Smooth muscle cell (in vitro differentiated cells): ENCODE measurements around the gene FGF6. TPM values are rescaled to one million over a fixed set of nuclear protein-coding genes. Genes with fewer than 3 reads are reported as not detected.

Experiments
- DNase-seq: peaks from one replicate; lab custom pipeline; 2025; ENCODE audit not compliant: unreplicated experiment; lab: John Stamatoyannopoulos, UW
- H2AFZ ChIP-seq: fragments of 200-600 bp; sonication (generic); 2 replicates; pipeline ENCODE4 v1.6.0; 2016; ENCODE audit warnings: antibody characterized with exemption, low read depth, mild to moderate bottlenecking
- H3F3A ChIP-seq: fragments of 200-600 bp; sonication (generic); 2 replicates; pipeline ENCODE4 v1.6.0; 2017; ENCODE audit warnings: antibody characterized with exemption, low read depth
- H3K27ac ChIP-seq: fragments of 200-600 bp; sonication (generic); 2 replicates; pipeline ENCODE4 v1.5.1; 2016; ENCODE audit warnings: low read depth, mild to moderate bottlenecking
- H3K27me3 ChIP-seq: fragments of 200-600 bp; sonication (generic); 2 replicates; pipeline ENCODE4 v1.6.1; 2016; ENCODE audit warnings: low read depth, mild to moderate bottlenecking
- H3K36me3 ChIP-seq: fragments of 200-600 bp; sonication (generic); 2 replicates; pipeline ENCODE4 v1.5.1; 2016; ENCODE audit warnings: low read depth
- H3K4me1 ChIP-seq: fragments of 200-600 bp; sonication (generic); 2 replicates; pipeline ENCODE4 v1.5.1; 2016; ENCODE audit warnings: low read depth
- H3K4me2 ChIP-seq: fragments of 200-600 bp; sonication (generic); 2 replicates; pipeline ENCODE4 v1.6.0; 2016; ENCODE audit warnings: mild to moderate bottlenecking
- H3K4me3 ChIP-seq: fragments of 200-600 bp; sonication (generic); 2 replicates; pipeline ENCODE4 v1.5.1; 2016; ENCODE audit warnings: mild to moderate bottlenecking
- H3K79me2 ChIP-seq: fragments of 200-600 bp; sonication (generic); 2 replicates; pipeline ENCODE4 v1.6.0; 2016; ENCODE audit warnings: low read depth, mild to moderate bottlenecking
- H3K9ac ChIP-seq: fragments of 200-600 bp; sonication (generic); 2 replicates; pipeline ENCODE4 v1.6.0; 2016; ENCODE audit warnings: low read depth
- H3K9me3 ChIP-seq: fragments of 200-600 bp; sonication (generic); replicated peaks from 2 replicates; pipeline ENCODE4 v1.5.1; 2016; ENCODE audit warnings: low read depth
- H4K20me1 ChIP-seq: fragments of 200-600 bp; sonication (generic); 2 replicates; pipeline ENCODE4 v1.6.0; 2016; ENCODE audit warnings: low read depth
- CTCF ChIP-seq: fragments of 200-600 bp; sonication (generic); IDR thresholded peaks from 2 replicates; pipeline ENCODE4 v1.5.1; 2017; ENCODE audit warnings: borderline replicate concordance, mild to moderate bottlenecking, antibody characterized with exemption; ENCODE audit not compliant: insufficient read depth, poor library complexity, severe bottlenecking
- WGBS: methylation state at CpG from one replicate; pipeline ENCODE4 v1.1.7; 2016; ENCODE audit warnings: low lambda C conversion rate; 5-methylcytosine and 5-hydroxymethylcytosine counted together
- polyA plus RNA-seq: library from polyadenylated mRNA; unstranded; fragments of >200 nt; fragmentation: Nextera tagmentation; extraction: Ambion mirVana; gene quantifications from 2 replicates; pipeline ENCODE4 v1.2.1, GENCODE V29; 2016
- total RNA-seq: library from RNA; depleted of rRNA; stranded (reverse); fragments of >200 nt; gene quantifications from 2 replicates; pipeline ENCODE4 v1.2.3, GENCODE V29; 2014

Gene FGF6
- total and polyA plus RNA-seq, 2 experiments from 2014 or later = not detected

GRCh38 chr12:4433745-4434058 is 11.9 kb downstream of the FGF6 start:
- H3K4me1 ChIP-seq = no peaks in the 10 kb centered on the region
- H3K27ac ChIP-seq = no peak overlapping the region
- no peak overlapping the region for H2AFZ ChIP-seq
- H3F3A ChIP-seq = no peaks in the 10 kb centered on the region
- no peaks in the 10 kb centered on the region for H3K9me3 ChIP-seq
- H3K36me3 ChIP-seq = no peaks in the 10 kb centered on the region
- no peak overlapping the region for H3K9ac ChIP-seq
- H4K20me1 ChIP-seq = no peaks in the 10 kb centered on the region
- TF ChIP-seq CTCF = no peak
- no peak overlapping the region for H3K4me3 ChIP-seq
- peaks cover 2% of the 10 kb centered on the region for H3K27me3 ChIP-seq
- 79% methylated on average over 4 of the region's 4 CpGs for WGBS
- DNase-seq = no peak
- H3K79me2 ChIP-seq = no peaks in the 10 kb centered on the region
- H3K4me2 ChIP-seq = no peak overlapping the region

DNA sequence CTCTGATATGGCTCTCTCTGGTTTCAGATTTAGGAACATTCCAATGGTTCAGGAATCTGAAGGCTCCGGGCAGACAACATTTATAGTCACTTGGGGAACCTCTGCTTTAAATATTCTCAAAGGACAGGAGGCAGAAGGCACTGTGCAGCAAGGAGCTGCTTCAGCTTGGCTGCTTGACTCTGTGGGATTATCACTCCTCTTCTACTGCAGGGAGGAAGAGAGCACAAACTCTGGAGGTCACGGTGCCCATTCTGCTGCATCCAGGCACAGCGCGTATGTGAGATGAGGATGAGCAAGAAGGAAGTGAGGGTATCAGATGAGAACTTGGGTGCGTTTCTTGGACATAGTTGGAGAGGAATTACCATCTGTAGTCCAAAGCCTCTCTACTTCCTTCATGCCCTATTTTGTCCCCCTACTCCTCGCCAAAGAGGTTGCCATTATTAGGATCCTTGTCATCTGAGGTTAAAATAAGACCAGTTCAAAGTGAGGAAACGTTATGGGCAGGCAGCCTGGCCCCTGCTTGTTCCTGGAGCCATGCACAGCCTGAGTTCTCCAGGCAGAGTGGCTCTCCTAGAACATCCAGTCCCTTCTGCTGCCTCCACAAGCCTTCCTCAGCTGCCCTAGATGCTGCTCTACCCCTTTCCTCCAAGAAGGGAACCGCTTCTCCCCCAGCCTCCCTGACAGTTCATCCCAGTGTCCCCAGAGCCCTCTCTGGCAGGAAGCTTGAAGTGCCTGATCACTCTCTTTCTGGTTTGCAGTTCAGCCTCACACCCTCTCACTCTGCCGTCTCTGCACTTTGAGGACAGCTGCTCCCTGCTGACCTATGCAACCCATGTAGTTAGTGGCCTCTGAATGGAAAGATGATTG is 12.5 kb downstream of the FGF6 start:
- H3K79me2 ChIP-seq = no peaks in the 10 kb centered on the region
- no peak overlapping the region for H3K4me2 ChIP-seq

GRCh38 chr12:4431866-4432265 is 13.7 kb downstream of the FGF6 start:
- H3F3A ChIP-seq = no peaks in the 10 kb centered on the region
- TF ChIP-seq CTCF = no peak
- no peak overlapping the region for H3K27ac ChIP-seq
- 92% methylated on average over 7 of the region's 7 CpGs for WGBS
- H3K79me2 ChIP-seq = no peaks in the 10 kb centered on the region
- peaks cover 2% of the 10 kb centered on the region for H3K27me3 ChIP-seq
- no peak overlapping the region for H3K4me2 ChIP-seq
- no peak for DNase-seq
- no peaks in the 10 kb centered on the region for H3K36me3 ChIP-seq
- no peaks in the 10 kb centered on the region for H4K20me1 ChIP-seq
- H3K4me1 ChIP-seq = no peaks in the 10 kb centered on the region
- no peak overlapping the region for H2AFZ ChIP-seq
- H3K9me3 ChIP-seq = no peaks in the 10 kb centered on the region
- H3K9ac ChIP-seq = no peak overlapping the region
- H3K4me3 ChIP-seq = no peak overlapping the region

More for the DNA sequence above, 12.5 kb downstream of the FGF6 start:
- Histone ChIP-seq H2AFZ (no peak overlapping the region), H4K20me1 (no peaks in the 10 kb centered on the region), H3K36me3 (no peaks in the 10 kb centered on the region), H3K4me1 (no peaks in the 10 kb centered on the region), H3K9me3 (no peaks in the 10 kb centered on the region), H3K4me3 (no peak overlapping the region), H3K27me3 (peaks cover 2% of the 10 kb centered on the region), H3K27ac (no peak overlapping the region), H3K9ac (no peak overlapping the region), H3F3A (no peaks in the 10 kb centered on the region)
- no peak for DNase-seq
- TF ChIP-seq CTCF = no peak
- WGBS = 84% methylated on average over 9 of the region's 9 CpGs

GRCh38 chr12:4431436-4431835 is 14.2 kb downstream of the FGF6 start:
- Histone ChIP-seq H3K4me1 (no peaks in the 10 kb centered on the region), H4K20me1 (no peaks in the 10 kb centered on the region), H3K27me3 (peaks cover 2% of the 10 kb centered on the region), H3K4me3 (no peak overlapping the region), H3K36me3 (no peaks in the 10 kb centered on the region), H3K9ac (no peak overlapping the region), H2AFZ (no peak overlapping the region), H3K9me3 (no peaks in the 10 kb centered on the region), H3K79me2 (no peaks in the 10 kb centered on the region), H3F3A (no peaks in the 10 kb centered on the region), H3K4me2 (no peak overlapping the region), H3K27ac (no peak overlapping the region)
- TF ChIP-seq CTCF = no peak
- WGBS = 73% methylated on average over 4 of the region's 4 CpGs
- no peak for DNase-seq
